Activated naive CD4-positive, alpha-beta T cell (primary cell): Measurements from ENCODE around the gene UBTD2.
"Not testable (repeated sequence)": the region's sequence is repeated elsewhere in the genome, so short reads cannot be mapped to it uniquely, and the experiment has no call there.

Source experiments
- DNase-seq, 4 experiments: peaks; one replicate each; lab custom pipeline; 2025; lab: John Stamatoyannopoulos, UW

UBTD2 gene, protein sequence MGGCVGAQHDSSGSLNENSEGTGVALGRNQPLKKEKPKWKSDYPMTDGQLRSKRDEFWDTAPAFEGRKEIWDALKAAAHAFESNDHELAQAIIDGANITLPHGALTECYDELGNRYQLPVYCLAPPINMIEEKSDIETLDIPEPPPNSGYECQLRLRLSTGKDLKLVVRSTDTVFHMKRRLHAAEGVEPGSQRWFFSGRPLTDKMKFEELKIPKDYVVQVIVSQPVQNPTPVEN

GRCh38 chr5:172283020-172283861 lies at the start of gene UBTD2:
TSS of gene UBTD2 (minus strand) at chr5:172283764. CDS start at chr5:172283665, 99 bp downstream.
- peak in 3 of 4 experiments; percentile 41 to 71 (median 53) for DNase-seq

DNA sequence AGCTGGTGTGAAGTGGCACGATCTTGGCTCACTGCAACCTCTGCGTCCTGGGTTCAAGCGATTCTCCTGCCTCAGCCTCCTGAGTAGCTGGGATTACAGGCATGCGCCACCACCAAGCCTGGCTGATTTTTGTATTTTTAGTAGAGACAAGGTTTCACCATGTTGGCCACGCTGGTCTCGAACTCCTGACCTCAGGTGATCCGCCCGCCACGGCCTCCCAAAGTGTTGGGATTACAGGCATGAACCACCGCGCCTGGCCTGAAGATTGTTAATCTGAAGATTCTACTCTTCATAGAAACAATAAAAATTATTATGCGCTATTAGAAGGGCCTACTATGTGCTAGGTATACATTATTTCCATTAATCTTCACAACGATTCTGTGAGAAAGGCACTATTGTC lies 43.3 kb upstream of the UBTD2 start:
- not testable (repeated sequence) for DNase-seq

DNA sequence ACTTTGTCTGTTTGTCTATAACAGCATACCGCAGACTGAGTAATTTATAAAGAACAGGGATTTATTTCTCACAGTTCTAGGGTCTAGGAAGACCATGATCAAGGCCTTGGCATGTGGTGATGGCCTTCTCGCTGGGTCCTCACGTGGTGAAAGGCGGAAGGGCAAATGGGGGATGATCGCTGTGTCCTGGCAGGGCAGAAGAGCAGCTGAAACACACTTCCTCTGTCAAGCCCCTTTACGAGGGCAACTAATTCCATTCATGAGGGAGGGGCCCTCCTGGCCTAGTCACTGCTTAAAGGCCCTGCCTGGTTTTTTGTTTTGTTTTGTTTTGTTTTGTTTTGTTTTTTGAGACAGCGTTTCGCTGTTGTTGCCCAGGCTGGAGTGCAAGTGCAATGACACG lies 41.9 kb upstream of the UBTD2 start:
- DNase-seq = no peak

DNA sequence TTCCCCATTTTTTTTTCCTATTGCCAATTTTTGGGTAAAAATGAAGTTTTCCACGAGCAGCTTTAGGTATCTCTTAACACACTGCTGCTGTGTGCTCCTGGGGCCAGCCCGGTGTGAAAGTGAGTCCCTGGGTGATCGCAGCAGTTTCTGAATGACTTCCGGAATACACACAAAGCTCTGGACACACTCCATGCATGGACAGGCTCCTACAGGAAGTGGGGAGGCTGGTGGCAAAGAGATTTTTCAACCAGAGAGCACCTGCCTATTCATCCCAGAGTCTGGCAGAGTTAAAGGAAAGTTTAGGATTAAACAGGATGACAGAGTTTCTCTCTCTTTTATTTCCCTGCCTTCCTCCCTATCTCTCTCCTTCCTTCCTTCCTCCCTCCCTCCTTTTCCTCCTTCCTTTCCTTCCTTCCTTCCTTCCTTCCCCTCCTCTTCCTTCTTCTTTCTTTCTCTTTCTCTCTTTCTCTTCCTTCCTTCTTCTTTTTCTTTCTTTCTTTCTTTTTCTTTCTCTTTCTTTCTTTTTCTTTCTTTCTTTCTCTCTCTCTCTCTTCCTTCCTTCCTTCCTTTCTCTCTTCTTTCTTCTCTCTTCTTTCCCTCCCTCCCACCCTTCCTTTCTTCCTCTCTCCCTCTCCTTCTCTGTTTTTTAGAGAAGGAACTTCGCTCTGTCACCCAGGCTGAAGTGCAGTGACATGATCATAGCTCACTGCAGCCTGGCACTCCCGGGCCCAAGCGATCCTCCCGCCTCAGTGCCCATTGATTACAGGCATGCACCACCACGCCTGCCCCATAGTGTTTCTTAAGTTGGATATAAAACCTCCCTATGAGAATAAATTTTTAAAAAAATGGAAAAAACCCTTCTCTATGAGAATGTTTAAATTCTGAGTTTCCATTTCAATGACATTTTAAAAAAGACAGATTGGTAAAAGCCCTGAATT lies 38.7 kb upstream of the UBTD2 start:
- DNase-seq = no peak

DNA sequence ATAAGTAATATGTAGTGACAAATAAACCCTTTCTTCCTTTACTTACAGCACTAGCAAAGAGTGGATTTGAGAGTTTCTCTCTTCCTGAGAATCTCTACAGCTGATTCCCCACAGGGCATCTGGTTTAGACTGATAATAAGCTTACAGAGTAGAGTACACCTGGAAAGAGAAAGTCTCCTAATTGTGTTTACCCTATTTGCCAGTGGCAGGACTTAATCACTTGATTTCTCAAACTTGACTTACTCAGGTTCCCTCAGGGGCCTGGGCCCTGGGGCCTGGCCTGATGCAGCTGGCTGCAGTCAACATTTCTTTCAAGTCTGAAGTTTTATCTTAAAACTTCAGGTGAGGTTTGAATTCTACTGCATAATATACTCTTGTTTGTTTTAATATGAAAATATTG lies 38.0 kb upstream of the UBTD2 start:
- no peak for DNase-seq

DNA sequence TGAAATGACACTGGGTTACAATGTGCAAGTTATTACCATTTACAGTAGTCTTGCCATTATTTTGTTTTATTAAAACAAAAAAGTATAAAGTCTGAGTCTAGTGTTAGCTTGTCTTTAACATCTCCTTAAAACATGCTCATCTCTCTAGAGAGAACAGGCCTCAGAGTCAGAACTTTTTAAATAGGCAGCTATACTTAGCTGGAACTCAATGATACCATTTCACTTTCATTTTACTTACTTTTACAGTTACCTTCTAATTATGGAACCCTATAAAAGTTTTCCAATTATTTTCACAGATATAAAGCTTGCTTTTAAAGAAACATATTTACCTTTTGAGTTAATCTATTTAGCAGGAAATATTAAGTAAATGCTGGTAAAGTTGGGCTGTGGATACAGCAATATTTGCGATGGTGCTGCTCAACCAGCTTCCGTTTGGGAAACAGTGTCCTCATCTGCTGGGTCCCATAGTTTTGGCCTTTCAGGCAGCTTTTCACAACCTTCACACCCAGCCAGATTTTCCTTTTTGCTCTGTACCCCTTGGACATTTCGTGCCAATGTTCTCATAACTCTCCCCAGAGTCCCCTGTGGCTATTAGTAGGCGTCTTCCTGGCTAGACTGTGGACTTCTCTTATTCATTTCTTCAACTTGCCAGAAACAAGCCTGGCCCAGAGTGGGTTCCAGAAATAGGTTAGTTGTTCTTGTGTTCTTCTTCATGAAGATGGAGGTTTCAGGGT lies 36.3 kb upstream of the UBTD2 start:
- DNase-seq = no peak

DNA sequence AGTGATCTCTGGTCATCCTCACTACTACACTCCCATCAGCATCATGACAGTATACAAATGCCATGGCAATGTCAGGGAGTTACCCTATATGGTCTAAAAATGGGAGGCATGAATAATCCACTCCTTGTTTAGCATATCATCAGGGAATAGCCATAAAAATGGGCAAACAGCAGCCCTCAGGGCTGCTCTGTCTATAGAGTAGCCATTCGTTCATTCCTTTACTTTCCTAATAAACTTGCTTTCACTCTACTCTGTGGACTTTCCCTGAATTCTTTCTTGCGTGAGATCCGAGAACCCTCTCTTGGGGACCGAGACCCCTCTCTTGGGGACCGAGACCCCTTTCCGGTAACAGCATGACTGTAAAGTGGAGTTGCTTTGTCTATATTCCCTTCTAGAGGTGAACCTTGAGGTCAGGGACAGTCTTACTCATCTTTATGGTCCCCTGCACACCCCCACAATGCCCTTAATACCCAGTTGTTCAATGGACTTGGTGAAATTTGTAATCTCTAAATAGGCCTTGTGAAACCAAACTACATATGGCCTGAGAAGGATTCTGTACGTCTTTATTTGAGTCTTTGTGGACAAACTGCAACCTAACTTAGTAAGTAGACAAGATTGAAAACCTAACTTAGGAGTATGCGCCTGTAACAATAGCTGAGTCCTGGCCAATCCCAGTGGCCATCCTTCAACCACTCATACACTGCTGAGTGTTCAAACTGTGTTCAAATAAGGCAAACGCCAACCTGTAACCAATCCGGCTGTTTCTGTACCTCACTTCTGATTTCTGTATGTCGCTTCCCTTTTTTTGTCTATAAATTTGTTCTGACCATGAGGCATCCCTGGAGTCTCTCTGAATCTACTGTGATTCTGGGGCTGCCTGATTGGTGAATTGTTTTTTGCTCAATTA lies 32.3 kb upstream of the UBTD2 start:
- no peak for DNase-seq

GRCh38 chr5:172313915-172314314 lies 30.4 kb upstream of the UBTD2 start:
- DNase-seq = no peak

GRCh38 chr5:172312286-172312685 lies 28.7 kb upstream of the UBTD2 start:
- DNase-seq = no peak

DNA sequence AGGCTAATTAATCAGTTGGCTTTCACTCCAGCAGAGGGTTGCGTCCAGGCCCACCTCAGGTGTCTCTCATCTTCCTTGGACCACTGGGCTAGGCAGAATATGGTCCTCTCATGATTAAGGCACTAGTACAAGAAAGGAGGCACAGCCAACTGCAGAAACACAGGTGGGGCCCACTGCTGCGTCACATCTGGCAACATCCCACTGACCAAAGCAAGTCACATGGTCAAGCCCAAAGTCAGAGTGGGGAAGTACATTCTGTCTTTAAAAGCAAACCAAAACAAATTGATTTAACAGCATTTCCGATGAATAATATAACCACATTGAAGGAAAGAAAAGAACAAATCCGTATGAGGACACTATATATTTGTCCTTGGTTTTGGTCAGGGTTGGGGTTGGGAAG lies 28.0 kb upstream of the UBTD2 start:
- no peak for DNase-seq

DNA sequence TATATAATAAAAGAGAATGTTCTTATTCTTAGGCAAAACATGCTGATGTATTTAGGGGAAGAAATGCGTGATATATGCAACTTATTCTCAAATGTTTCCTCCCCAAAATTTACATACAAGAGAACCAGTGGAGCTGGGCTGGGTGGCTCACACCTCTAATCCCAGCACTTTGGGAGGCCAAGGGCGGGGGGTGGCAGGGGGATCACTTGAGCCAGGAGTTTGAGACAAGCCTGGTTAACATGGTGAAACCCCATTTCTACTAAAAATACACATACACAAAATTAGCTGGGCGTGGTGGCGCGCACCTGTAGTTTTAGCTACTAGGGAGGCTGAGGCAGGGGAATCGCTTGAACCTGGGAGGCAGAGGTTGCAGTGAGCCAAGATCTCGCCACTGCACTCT lies 27.5 kb upstream of the UBTD2 start:
- no peak for DNase-seq

- no peak for DNase-seq
These were observed 21.8 kb upstream of the UBTD2 start for GRCh38 chr5:172305380-172305779.

DNA sequence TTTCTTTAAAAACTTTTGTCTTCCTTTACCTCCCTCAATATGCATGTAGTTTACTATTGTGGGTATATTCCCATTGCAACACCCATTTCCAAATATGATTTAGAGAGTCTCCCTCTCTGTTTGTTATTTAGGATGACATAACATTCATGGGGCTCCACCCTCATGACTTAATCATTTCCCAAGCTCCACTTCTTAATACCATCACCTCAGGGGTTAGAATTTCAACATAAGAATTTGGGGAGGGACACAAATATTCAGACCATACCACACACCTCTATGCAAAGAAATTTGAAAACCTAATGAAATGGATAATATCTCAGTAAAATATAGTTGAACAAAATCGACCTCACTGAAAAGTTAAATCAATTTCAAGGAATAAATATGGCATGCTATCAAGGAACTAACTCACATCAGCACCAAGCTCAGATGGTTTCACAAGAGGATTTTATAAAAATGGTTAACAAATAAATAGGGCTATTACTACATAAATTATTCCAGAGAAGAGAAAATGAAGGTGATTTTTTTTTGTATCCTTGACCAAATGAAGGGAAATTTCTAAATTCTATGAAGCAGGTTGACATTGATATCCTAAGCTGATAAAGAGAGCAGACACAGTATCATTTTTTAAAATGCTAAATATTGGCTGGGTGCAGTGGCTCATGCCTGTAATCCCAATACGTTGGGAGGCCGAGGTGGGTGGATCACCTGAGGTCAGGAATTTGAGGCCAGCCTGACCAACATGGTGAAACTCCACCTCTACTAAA lies 20.2 kb upstream of the UBTD2 start:
- no peak for DNase-seq

GRCh38 chr5:172303162-172303561 lies 19.6 kb upstream of the UBTD2 start:
- DNase-seq = no peak

GRCh38 chr5:172302047-172302710 lies 18.6 kb upstream of the UBTD2 start:
- no peak for DNase-seq

DNA sequence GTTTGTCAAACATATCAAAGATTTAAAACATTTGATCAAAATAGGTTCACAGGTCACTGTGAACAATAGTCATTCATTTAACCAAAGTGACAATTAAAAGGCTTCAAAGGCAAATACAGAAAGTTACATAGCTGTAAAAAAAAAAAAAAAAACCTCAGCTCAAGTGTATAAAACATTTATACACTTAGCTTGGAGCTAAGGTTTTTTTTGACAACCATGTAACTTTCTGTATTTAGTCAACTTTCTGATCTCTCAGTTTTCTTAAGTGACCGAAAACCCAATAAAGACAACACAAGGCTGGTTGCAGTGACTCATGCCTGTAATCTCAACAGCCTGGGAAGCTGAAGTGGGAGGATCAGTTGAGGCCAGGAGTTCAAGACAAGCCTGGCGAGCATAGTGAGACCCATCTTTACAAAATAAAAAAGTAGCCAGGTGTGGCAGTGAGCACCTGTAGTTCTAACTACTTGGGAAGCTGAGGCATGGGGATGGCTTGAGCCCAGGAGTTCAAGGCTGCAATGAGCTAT lies 16.4 kb upstream of the UBTD2 start:
- DNase-seq = no peak

DNA sequence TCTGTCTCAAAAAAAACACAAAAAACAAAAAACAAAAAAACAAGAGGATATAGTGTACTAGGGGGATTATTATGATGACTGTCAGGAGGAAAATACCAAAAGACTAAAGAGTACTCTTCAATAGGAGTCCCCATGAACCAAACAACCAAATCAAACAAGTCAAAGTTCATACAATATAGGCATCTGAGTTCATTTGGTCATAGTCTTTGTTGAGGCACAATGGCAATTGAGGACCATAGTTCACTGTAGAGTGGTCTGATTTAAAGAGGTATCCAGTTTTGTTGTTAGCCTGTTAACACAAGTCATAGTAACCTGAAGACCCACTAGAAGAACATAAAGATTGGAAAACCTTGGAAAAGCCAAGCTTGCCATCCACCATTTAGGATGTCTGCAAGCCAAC lies 11.3 kb upstream of the UBTD2 start:
- DNase-seq = no peak

DNA sequence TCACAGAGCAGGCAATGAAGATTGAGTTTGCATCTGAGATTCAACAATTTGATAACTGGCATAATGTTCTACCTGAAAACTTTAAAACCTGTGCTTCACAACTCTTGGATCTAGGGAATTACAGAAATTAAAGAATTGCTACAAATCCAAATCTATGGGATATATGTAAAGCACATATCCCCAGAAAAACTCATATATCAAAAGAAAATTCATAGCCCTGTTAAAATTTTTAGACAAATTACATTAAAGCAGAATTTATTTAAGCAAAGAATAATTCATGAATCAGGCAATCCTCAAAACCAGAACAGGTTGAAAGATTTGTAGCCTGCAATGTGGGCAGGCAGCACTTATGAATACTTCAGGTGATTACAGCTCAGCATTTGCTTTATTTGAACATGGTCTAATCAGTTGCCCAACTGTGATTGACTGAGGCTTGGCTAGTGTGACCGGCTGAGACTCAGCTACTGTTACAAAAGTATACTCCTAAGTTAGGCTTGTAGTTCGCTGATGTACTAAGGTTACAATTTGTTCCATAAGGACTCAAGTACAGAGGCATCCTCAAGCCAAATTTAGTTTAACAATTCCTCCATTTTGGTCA lies 10.3 kb upstream of the UBTD2 start:
- no peak for DNase-seq
